Pancreas (tissue), 10 donors: ENCODE results near the gene AGPAT4. TPM values are rescaled to one million over a fixed set of nuclear protein-coding genes. Genes with fewer than 3 reads are reported as not detected.

Experiments used
- ATAC-seq, 4 donors: fragments of 200-7000 bp; cut with Tn5 transposase; one replicate each; pipeline versions ENCODE4 v1.8.0 to v1.9.1; 2020; ENCODE audit warnings: mild to moderate bottlenecking in 4 of 4, moderate library complexity in 4 of 4
- DNase-seq, 6 donors: peaks; one replicate each; pipeline ENCODE4 v3.0.0-alpha.2; 2020
- FAIRE-seq: peaks from 2 replicates; lab custom pipeline; 2012; peaks lifted over from hg19 to GRCh38; lab: Jason Lieb, UNC
- H3K27ac ChIP-seq, 4 donors: fragments of 200-600 bp; sonication (generic); 1 replicate in 3 of 4; 2 replicates in 1 of 4; pipeline versions ENCODE4 v1.5.0 to v1.8.0; 2020
- H3K27me3 ChIP-seq, 4 donors: fragments of 200-600 bp; one replicate each; pipeline ENCODE4 v1.8.0; 2021
- H3K36me3 ChIP-seq, 3 donors: fragments of 200-600 bp; sonication (generic) in 1 of 3; one replicate each; pipeline versions ENCODE4 v1.5.0 to v1.8.0; 2020 to 2021
- H3K4me1 ChIP-seq, 3 donors: fragments of 200-600 bp; one replicate each; pipeline ENCODE4 v1.8.0; 2021
- H3K4me3 ChIP-seq, 4 donors: fragments of 200-600 bp; sonication (generic) in 2 of 4; one replicate each; pipeline versions ENCODE4 v1.5.0 to v1.8.0; 2020 to 2021
- H3K9me3 ChIP-seq, 4 donors: fragments of 200-600 bp; one replicate each; pipeline ENCODE4 v1.8.0; 2021
- CTCF ChIP-seq, 4 donors: fragments of 200-600 bp; sonication (generic) in 3 of 4; IDR thresholded peaks; one replicate each; pipeline versions ENCODE4 v1.5.0 to v1.8.0; 2021; ENCODE audit warnings: antibody characterized with exemption in 4 of 4
- WGBS, 2 donors: extraction: QIAGEN DNeasy Blood & Tissue Kit; methylation state at CpG; one replicate each; pipeline ENCODE4 v1.1.7; 2013; 5-methylcytosine and 5-hydroxymethylcytosine counted together
- intact Hi-C, 3 donors: fragments of 100-400 bp; cut with DNase I; formaldehyde crosslinking; loops; one replicate each; pipeline versions ENCODE4 v1.11.1 to v1.14.2; 2022
- polyA plus RNA-seq, 2 donors: library from polyadenylated mRNA; stranded (reverse); fragments of 200-250 nt; gene quantifications; one replicate each; pipeline ENCODE4 v1.2.3, GENCODE V29; 2013
- total RNA-seq, 6 donors: library from RNA; stranded (reverse); fragmentation: NEBNext Ultra II Directional in 4 of 6; extraction: Animal tissue kit (Norgen Biotek cat#: 25700) in 4 of 6; gene quantifications; one replicate each; pipeline versions ENCODE4 v1.2.1 to v1.2.4, GENCODE V29; 2021 to 2023
- donor health status: healthy with polysubstance abuse.
- donor health status: DM: no; HTN: no; CAD: no; lungs with moderate emphysema.
- donor health status: DM: no; HTN: no; CAD: no.
- donor health status: control.
- donor health status: control.
- donor health status: Bipolar disorder and iron deficiency.
- donor health status: DM: yes; HTN: yes; CAD: no.
- donor health status: DM: no; HTN: no; CAD: no.
- donor health status: DM: no; HTN: no; CAD: no.
- donor health status: DM: yes; HTN: yes; CAD: no.

Gene AGPAT4
- total and polyA plus RNA-seq, 8 donors: 1.6 to 6.4 (median 2.3) TPM

GRCh38 chr6:161137320-161137719 is 136.5 kb downstream of the AGPAT4 start:
- DNase-seq (no peak), ATAC-seq (no peak), FAIRE-seq (no peak)
- intact Hi-C loops: no loop called here
- TF ChIP-seq CTCF (IDR thresholded peaks at IDR 0.05): no peak
- Histone ChIP-seq H3K4me3 (no peak overlapping the region), H3K27ac (no peak overlapping the region), H3K9me3 (no peaks in the 10 kb centered on the region), H3K4me1 (no peaks in the 10 kb centered on the region), H3K36me3 (no peaks in the 10 kb centered on the region), H3K27me3 (no peaks in the 10 kb centered on the region)
- 88 to 92% methylated on average over 11 of the region's 11 CpGs for WGBS, 2 donors

GRCh38 chr6:161136655-161137054 is 137.2 kb downstream of the AGPAT4 start:
- intact Hi-C loops: no loop called here
- 91 to 95% methylated on average over 11 of the region's 11 CpGs for WGBS, 2 donors
- no peak for TF ChIP-seq CTCF (IDR thresholded peaks at IDR 0.05)
- Histone ChIP-seq H3K27ac (no peak overlapping the region), H3K4me1 (no peaks in the 10 kb centered on the region), H3K4me3 (no peak overlapping the region), H3K36me3 (no peaks in the 10 kb centered on the region), H3K9me3 (no peaks in the 10 kb centered on the region), H3K27me3 (no peaks in the 10 kb centered on the region)
- FAIRE-seq (no peak), DNase-seq (no peak), ATAC-seq (no peak)

- Histone ChIP-seq H3K27ac (no peak overlapping the region), H3K27me3 (no peaks in the 10 kb centered on the region), H3K4me1 (no peaks in the 10 kb centered on the region), H3K36me3 (no peaks in the 10 kb centered on the region), H3K4me3 (no peak overlapping the region), H3K9me3 (no peaks in the 10 kb centered on the region)
- 85 to 88% methylated on average over 23 of the region's 23 CpGs for WGBS, 2 donors
- TF ChIP-seq CTCF (IDR thresholded peaks at IDR 0.05): no peak
- ATAC-seq (no peak), FAIRE-seq (no peak), DNase-seq (no peak)
- intact Hi-C loops: no loop called here
Measured at GRCh38 chr6:161135695-161136591, 137.9 kb downstream of the AGPAT4 start.

GRCh38 chr6:161134550-161135298 is 139.1 kb downstream of the AGPAT4 start:
- Histone ChIP-seq H3K36me3 (no peaks in the 10 kb centered on the region), H3K4me3 (no peak overlapping the region), H3K9me3 (no peaks in the 10 kb centered on the region), H3K27ac (no peak overlapping the region), H3K4me1 (no peaks in the 10 kb centered on the region), H3K27me3 (no peaks in the 10 kb centered on the region)
- FAIRE-seq (no peak), DNase-seq (no peak), ATAC-seq (no peak)
- TF ChIP-seq CTCF (IDR thresholded peaks at IDR 0.05): no peak
- WGBS, 2 donors: 95 to 96% methylated on average over 17 of the region's 17 CpGs
- intact Hi-C loops: no loop called here
